H1 (cell line): ENCODE data around the gene RPRD2. TPM values are rescaled to one million over a fixed set of nuclear protein-coding genes. Genes with fewer than 3 reads are reported as not detected.

Experiments used
- CTCF ChIA-PET: fragments of 300-600 bp; sonication (Branson Sonifier 250); formaldehyde crosslinking; loops from one replicate; lab custom pipeline; 2021; ENCODE audit not compliant: partially characterized antibody; lab: Charles Lee
- POLR2A ChIA-PET: fragments of 300-600 bp; sonication (Branson Sonifier 250); formaldehyde crosslinking; loops from one replicate; lab custom pipeline; 2021; ENCODE audit warnings: inconsistent platforms; ENCODE audit not compliant: partially characterized antibody; lab: Charles Lee
- DNase-seq, 2 experiments: peaks; one replicate each; pipeline versions ENCODE4 v3.0.0 to v3.0.0-alpha.2; 2010 to 2022; ENCODE audit warnings: low spot score in 2 of 2, low read depth in 1 of 2, mixed read lengths in 1 of 2
- FAIRE-seq: peaks from 2 replicates; lab custom pipeline; 2011; peaks lifted over from hg19 to GRCh38; lab: Jason Lieb, UNC
- H2AFZ ChIP-seq: 2 replicates; pipeline ENCODE4 v1.8.1; 2012; ENCODE audit warnings: low read length, inconsistent platforms
- H2AK5ac ChIP-seq: 2 replicates; pipeline ENCODE4 v1.6.1; 2013; ENCODE audit warnings: low read depth, low read length
- H2BK120ac ChIP-seq: replicated peaks from 2 replicates; pipeline ENCODE3; 2013; ENCODE audit warnings: low read depth, low read length, inconsistent platforms
- H2BK12ac ChIP-seq: 2 replicates; pipeline ENCODE4 v1.6.1; 2013; ENCODE audit warnings: low read depth, low read length
- H2BK15ac ChIP-seq: 2 replicates; pipeline ENCODE4 v1.6.1; 2013; ENCODE audit warnings: low read length
- H2BK20ac ChIP-seq: 2 replicates; pipeline ENCODE4 v1.6.1; 2013; ENCODE audit warnings: low read length
- H2BK5ac ChIP-seq: 2 replicates; pipeline ENCODE4 v1.6.1; 2013; ENCODE audit warnings: low read depth, low read length
- H3K14ac ChIP-seq: 2 replicates; pipeline ENCODE4 v1.6.1; 2013; ENCODE audit warnings: inconsistent platforms; ENCODE audit not compliant: insufficient read length
- H3K18ac ChIP-seq: 2 replicates; pipeline ENCODE4 v1.6.1; 2013; ENCODE audit warnings: low read length; ENCODE audit errors: extremely low read depth
- H3K23ac ChIP-seq: 2 replicates; pipeline ENCODE4 v1.6.1; 2013; ENCODE audit warnings: inconsistent platforms; ENCODE audit not compliant: insufficient read length
- H3K23me2 ChIP-seq: 2 replicates; pipeline ENCODE4 v1.6.1; 2013; ENCODE audit warnings: low read depth, low read length
- H3K27ac ChIP-seq: 2 replicates; pipeline ENCODE4 v1.6.1; 2011; ENCODE audit warnings: low read depth, low read length, inconsistent platforms
- H3K27me3 ChIP-seq, 4 experiments: replicated peaks in 1 of 4; 1 replicate in 1 of 4; 2 replicates in 3 of 4; pipeline versions ENCODE4 v1.6.1 to v1.8.1; 2011 to 2013; ENCODE audit warnings: low read length in 3 of 4, mild to moderate bottlenecking in 3 of 4, inconsistent platforms in 2 of 4, mixed read lengths in 2 of 4, moderate library complexity in 1 of 4; ENCODE audit not compliant: control insufficient read depth in 3 of 4, insufficient read depth in 3 of 4; ENCODE audit errors: extremely low read depth in 1 of 4
- H3K36me3 ChIP-seq, 4 experiments: 2 replicates each; pipeline versions ENCODE4 v1.6.1 to v1.8.1; 2011 to 2013; ENCODE audit warnings: mild to moderate bottlenecking in 4 of 4, low read length in 3 of 4, moderate library complexity in 2 of 4, control low read depth in 1 of 4, inconsistent platforms in 1 of 4; ENCODE audit not compliant: insufficient read depth in 4 of 4, control insufficient read depth in 2 of 4
- H3K4ac ChIP-seq: replicated peaks from 2 replicates; pipeline ENCODE3; 2013; ENCODE audit warnings: low read length, low read depth, mixed read lengths, inconsistent platforms; ENCODE audit not compliant: insufficient read length
- H3K4me1 ChIP-seq, 4 experiments: replicated peaks in 1 of 4; 1 replicate in 1 of 4; 2 replicates in 3 of 4; pipeline versions ENCODE4 v1.6.1 to v1.8.1; 2011 to 2013; ENCODE audit warnings: low read length in 3 of 4, inconsistent platforms in 2 of 4, mixed read lengths in 1 of 4; ENCODE audit not compliant: insufficient read depth in 4 of 4, control insufficient read depth in 3 of 4
- H3K4me2 ChIP-seq, 2 experiments: 2 replicates each; pipeline versions ENCODE4 v1.6.1 to v1.8.1; 2011 to 2013; ENCODE audit warnings: low read depth in 2 of 2, low read length in 2 of 2, control low read depth in 1 of 2, inconsistent platforms in 1 of 2, mild to moderate bottlenecking in 1 of 2; ENCODE audit not compliant: insufficient read depth in 1 of 2
- H3K4me3 ChIP-seq, 4 experiments: fragments of 200-600, 300-600 bp in 1 of 4; sonication (generic), shearing (Covaris generic), sonication (Bioruptor Twin) in 1 of 4; 2 replicates each; pipeline versions ENCODE4 v1.5.1 to v1.8.1; 2011 to 2016; ENCODE audit warnings: low read length in 4 of 4, low read depth in 3 of 4, control low read depth in 2 of 4, inconsistent platforms in 2 of 4, mild to moderate bottlenecking in 2 of 4, mixed read lengths in 1 of 4, moderate library complexity in 1 of 4; ENCODE audit not compliant: insufficient read depth in 2 of 4; ENCODE audit errors: extremely low read depth in 1 of 4
- H3K56ac ChIP-seq: replicated peaks from 2 replicates; pipeline ENCODE3; 2013; ENCODE audit warnings: low read depth, mild to moderate bottlenecking, mixed read lengths, low read length, inconsistent platforms; ENCODE audit not compliant: insufficient read length
- H3K79me1 ChIP-seq: 2 replicates; pipeline ENCODE4 v1.6.1; 2013; ENCODE audit warnings: low read depth, low read length, control low read depth
- H3K79me2 ChIP-seq, 2 experiments: 2 replicates each; pipeline versions ENCODE4 v1.6.1 to v1.8.1; 2012 to 2013; ENCODE audit warnings: low read length in 2 of 2, mild to moderate bottlenecking in 2 of 2, inconsistent platforms in 1 of 2; ENCODE audit not compliant: insufficient read depth in 2 of 2, control insufficient read depth in 1 of 2
- H3K9ac ChIP-seq, 4 experiments: replicated peaks in 1 of 4; 1 replicate in 1 of 4; 2 replicates in 3 of 4; pipeline versions ENCODE4 v1.6.1 to v1.8.1; 2011 to 2013; ENCODE audit warnings: low read depth in 3 of 4, low read length in 3 of 4, control low read depth in 2 of 4, mild to moderate bottlenecking in 2 of 4, moderate library complexity in 2 of 4, inconsistent platforms in 1 of 4; ENCODE audit errors: extremely low read depth in 1 of 4
- H3K9me3 ChIP-seq, 2 experiments: 2 replicates each; pipeline versions ENCODE4 v1.6.1 to v1.8.1; 2012 to 2013; ENCODE audit warnings: mild to moderate bottlenecking in 2 of 2, moderate library complexity in 2 of 2, control low read depth in 1 of 2, inconsistent platforms in 1 of 2, low read depth in 1 of 2, low read length in 1 of 2, mixed read lengths in 1 of 2; ENCODE audit not compliant: insufficient read depth in 2 of 2
- H4K20me1 ChIP-seq, 2 experiments: replicated peaks in 1 of 2; 2 replicates each; pipeline versions ENCODE3 to v1.8.1; 2011 to 2013; ENCODE audit warnings: inconsistent platforms in 2 of 2, low read length in 2 of 2, mild to moderate bottlenecking in 1 of 2; ENCODE audit not compliant: insufficient read depth in 2 of 2, control insufficient read depth in 1 of 2
- H4K5ac ChIP-seq: 2 replicates; pipeline ENCODE4 v1.6.1; 2013; ENCODE audit warnings: low read length, low read depth, mixed read lengths, inconsistent platforms; ENCODE audit not compliant: insufficient read length
- H4K8ac ChIP-seq: 2 replicates; pipeline ENCODE4 v1.8.0; 2013; ENCODE audit warnings: mild to moderate bottlenecking, moderate library complexity, low read length, inconsistent platforms; ENCODE audit not compliant: insufficient read depth; ENCODE audit errors: extremely low read depth
- H4K91ac ChIP-seq: replicated peaks from 2 replicates; pipeline ENCODE3; 2013; ENCODE audit warnings: low read length, mixed read lengths, inconsistent platforms; ENCODE audit not compliant: insufficient read length
- CTCF ChIP-seq, 3 experiments: IDR thresholded peaks; 1 replicate in 2 of 3; 2 replicates in 1 of 3; pipeline versions ENCODE4 v1.5.1 to v1.6.1; 2011; ENCODE audit warnings: low read length in 3 of 3, mild to moderate bottlenecking in 3 of 3, inconsistent platforms in 2 of 3, low read depth in 1 of 3, moderate library complexity in 1 of 3; ENCODE audit not compliant: insufficient read depth in 1 of 3; ENCODE audit errors: control extremely low read depth in 1 of 3
- RAD21 ChIP-seq, 2 experiments: IDR thresholded peaks in 1 of 2; conservative IDR thresholded peaks in 1 of 2; 2 replicates each; pipeline ENCODE4 v1.6.1; 2011; ENCODE audit warnings: low read depth in 2 of 2, low read length in 2 of 2, improper control_type of control experiment in 1 of 2, inconsistent platforms in 1 of 2, mild to moderate bottlenecking in 1 of 2, moderate library complexity in 1 of 2
- SP4 ChIP-seq: IDR thresholded peaks from 2 replicates; pipeline ENCODE4 v1.6.1; 2012; ENCODE audit warnings: low read length, inconsistent platforms
- WGBS, 2 experiments: shearing (Covaris generic) in 1 of 2; methylation state at CpG; one replicate each; pipeline versions ENCODE4 v1.1.6 to v1.1.7; 2013 to 2015; ENCODE audit warnings: low lambda C conversion rate in 2 of 2, mixed read lengths in 2 of 2, inconsistent platforms in 1 of 2, low coverage in 1 of 2, missing lambda C conversion rate in 1 of 2; ENCODE audit not compliant: insufficient replicate concordance in 2 of 2, insufficient coverage in 1 of 2, insufficient read length in 1 of 2; ENCODE audit errors: extremely low coverage in 1 of 2, missing lambda C conversion rate in 1 of 2; 5-methylcytosine and 5-hydroxymethylcytosine counted together
- polyA plus RNA-seq, 7 experiments: library from polyadenylated mRNA; depleted of rRNA in 3 of 7; stranded (reverse) in 5 of 7; unstranded in 2 of 7; fragments of >200 nt in 5 of 7; fragments of 200-250 nt in 2 of 7; gene quantifications; 1 replicate in 5 of 7; 2 replicates in 1 of 7; 4 replicates in 1 of 7; pipeline versions ENCODE4 v1.2.1 to v1.2.3, GENCODE V29; 2011 to 2013; ENCODE audit warnings: missing spikeins in 2 of 7, mixed read lengths in 2 of 7
- total RNA-seq: library from RNA; stranded (reverse); fragmentation: NEBNext Ultra II Directional; extraction: Animal tissue kit (Norgen Biotek cat#: 25700); gene quantifications from 2 replicates; pipeline ENCODE4 v1.2.1, GENCODE V29; 2021

Gene RPRD2
- total and polyA plus RNA-seq, 2 of the 8 experiments (the other 6 are each of a cell fraction or from before 2014, with no cell fraction given) = 14.4 to 32.4 TPM

GRCh38 chr1:150484861-150485260 is 120.9 kb downstream of the RPRD2 start:
- no peak overlapping the region for H2BK20ac ChIP-seq
- H2BK120ac ChIP-seq = no peak overlapping the region
- peaks cover 0 to 10% of the 10 kb centered on the region in 2 experiments; a peak in 2 of 4 replicates for H3K79me2 ChIP-seq
- no peak overlapping the region for H3K4me2 ChIP-seq
- H4K5ac ChIP-seq = no peak overlapping the region
- ChIA-PET CTCF (interaction anchor here (1.0 to 1.6 kb wide), 5 partner anchors 20 to 76 kb away, joined by 4 to 13 read pairs (median 5); partner anchors contain the start of gene FALEC), POLR2A (no interaction called here)
- no peaks in the 10 kb centered on the region for H3K79me1 ChIP-seq
- no peaks in the 10 kb centered on the region for H3K9me3 ChIP-seq
- no peak for FAIRE-seq
- peaks cover 0 to 4% (median 1%) of the 10 kb centered on the region in 4 experiments; a peak in 5 of 7 replicates for H3K4me1 ChIP-seq
- H2AFZ ChIP-seq = peak overlapping the region; percentile 86; the same call in 1 of the 2 replicates
- no peak overlapping the region for H3K4me3 ChIP-seq
- H2BK5ac ChIP-seq = no peak overlapping the region
- H3K9ac ChIP-seq = no peak overlapping the region
- no peak overlapping the region for H3K56ac ChIP-seq
- peaks cover 0 to 12% (median 4%) of the 10 kb centered on the region in 4 experiments; a peak in 4 of 8 replicates for H3K36me3 ChIP-seq
- H2AK5ac ChIP-seq = no peak overlapping the region
- H4K20me1 ChIP-seq = no peaks in the 10 kb centered on the region
- no peak overlapping the region for H3K4ac ChIP-seq
- no peak overlapping the region for H3K23ac ChIP-seq
- no peak overlapping the region for H2BK12ac ChIP-seq
- H3K14ac ChIP-seq = no peak overlapping the region
- H3K27ac ChIP-seq = no peak overlapping the region
- peaks cover 6% of the 10 kb centered on the region; the same call in 1 of the 2 replicates for H3K23me2 ChIP-seq
- H2BK15ac ChIP-seq = no peak overlapping the region; the same call in 1 of the 2 replicates
- TF ChIP-seq RAD21 (IDR thresholded peaks at IDR 0.05 in 1 of 2, conservative IDR thresholded peaks at IDR 0.05 in 1 of 2; ENCODE audit: low read depth in 2 of 2, low read length in 2 of 2) = peak; percentile 37 to 58
- TF ChIP-seq CTCF (IDR thresholded peaks at IDR 0.05; ENCODE audit: control extremely low read depth in 1 of 3, insufficient read depth in 1 of 3, low read depth in 1 of 3, low read length in 3 of 3) = peak in 2 of 3 experiments; percentile 15 to 16; a peak in 2 of 4 replicates
- no peak for TF ChIP-seq SP4
- TF ChIP-seq, all 59 proteins: peak for 2
- no peak overlapping the region for H3K18ac ChIP-seq
- WGBS, 2 experiments = 81% methylated on average over 2 of the region's 2 CpGs; no CpG with 5 or more reads in 1 of the 2 experiments
- H3K27me3 ChIP-seq = no peaks in the 10 kb centered on the region
- no peak overlapping the region for H4K91ac ChIP-seq
- H4K8ac ChIP-seq = no peak overlapping the region
- DNase-seq = no peak
